ENCODE results near the gene GALNTL6.

The GALNTL6 gene

DNA sequence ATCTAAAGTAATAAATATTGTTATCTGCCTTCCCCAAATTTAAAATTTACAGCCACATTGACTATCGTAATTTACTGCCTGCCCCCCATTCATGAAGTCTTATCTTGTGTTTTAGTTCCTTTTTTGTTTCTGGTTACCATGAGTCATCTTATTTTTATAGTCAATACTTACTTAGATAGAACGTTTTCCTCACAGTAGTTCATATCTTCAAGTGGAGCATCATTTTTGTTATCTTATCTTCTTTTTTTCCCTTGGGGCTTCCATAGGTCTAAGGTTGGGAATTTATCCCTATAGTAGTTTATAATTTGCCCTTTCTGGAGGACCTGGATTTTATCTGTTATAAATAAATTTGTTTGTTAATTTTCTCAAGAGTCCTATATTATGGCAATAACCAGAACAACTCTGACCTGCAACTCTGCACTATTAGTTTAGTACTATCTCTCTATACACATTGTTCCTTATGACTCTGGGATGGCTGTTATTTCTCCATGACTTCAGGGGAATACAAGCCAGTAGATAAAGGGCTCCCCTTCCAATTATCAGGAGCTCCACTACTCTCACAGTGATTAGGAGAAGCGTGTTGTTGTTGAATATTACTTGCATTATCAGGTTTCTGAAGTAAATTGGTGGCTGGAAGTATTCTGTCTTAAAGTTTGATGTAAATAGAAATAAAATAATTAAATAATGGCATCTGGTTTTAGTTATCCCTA is 330.6 kb downstream of the GALNTL6 start:
- Histone ChIP-seq H3K27ac (ENCODE audit: low read depth, low read length, severe bottlenecking) (no peak overlapping the region), H3K36me3 (ENCODE audit: control insufficient read depth, insufficient read depth, low read length) (no peaks in the 10 kb centered on the region)
- WGBS, 2 experiments (ENCODE audit: insufficient coverage in 2 of 2), result no CpG with 5 or more reads among the region's 3 CpGs

DNA sequence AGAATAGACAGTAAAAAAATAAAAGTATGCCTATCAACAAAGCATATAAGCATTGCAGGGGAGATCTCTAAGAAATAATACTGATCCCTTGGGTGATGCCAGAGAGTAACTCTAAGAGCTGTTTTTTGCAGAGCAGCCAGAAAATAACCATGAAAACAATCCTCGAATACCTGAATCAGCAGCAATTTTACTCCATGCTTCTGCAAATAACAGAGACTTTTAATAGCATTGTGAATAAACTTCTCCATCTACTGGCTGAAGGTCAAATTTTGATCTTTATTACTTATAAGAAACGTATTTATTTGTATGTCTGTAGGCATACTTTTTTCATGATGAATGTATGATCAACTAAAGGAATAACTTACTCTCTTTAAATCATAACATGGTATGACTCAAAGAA is 334.5 kb downstream of the GALNTL6 start:
- Histone ChIP-seq H3K36me3 (ENCODE audit: control insufficient read depth, insufficient read depth, low read length) (no peaks in the 10 kb centered on the region), H3K4me1 (ENCODE audit: control insufficient read depth, insufficient read depth, low read length, poor library complexity, severe bottlenecking) (peaks cover 3% of the 10 kb centered on the region), H3K27ac (ENCODE audit: low read depth, low read length, severe bottlenecking) (no peak overlapping the region), H3K4me3 (ENCODE audit: extremely low read depth, insufficient read depth, low read length, poor library complexity, severe bottlenecking) (no peak overlapping the region), H3K9me3 (ENCODE audit: control insufficient read depth, low read length) (no peaks in the 10 kb centered on the region)
- WGBS, 2 experiments (ENCODE audit: insufficient coverage in 2 of 2), result no CpG with 5 or more reads among the region's 2 CpGs

More for the DNA sequence above, 330.6 kb downstream of the GALNTL6 start:
- peaks cover 13% of the 10 kb centered on the region for H3K4me1 ChIP-seq (ENCODE audit: control insufficient read depth, insufficient read depth, low read length, poor library complexity, severe bottlenecking)
- no peaks in the 10 kb centered on the region for H3K9me3 ChIP-seq (ENCODE audit: control insufficient read depth, low read length)
- no peak overlapping the region for H3K4me3 ChIP-seq (ENCODE audit: extremely low read depth, insufficient read depth, low read length, poor library complexity, severe bottlenecking)

DNA sequence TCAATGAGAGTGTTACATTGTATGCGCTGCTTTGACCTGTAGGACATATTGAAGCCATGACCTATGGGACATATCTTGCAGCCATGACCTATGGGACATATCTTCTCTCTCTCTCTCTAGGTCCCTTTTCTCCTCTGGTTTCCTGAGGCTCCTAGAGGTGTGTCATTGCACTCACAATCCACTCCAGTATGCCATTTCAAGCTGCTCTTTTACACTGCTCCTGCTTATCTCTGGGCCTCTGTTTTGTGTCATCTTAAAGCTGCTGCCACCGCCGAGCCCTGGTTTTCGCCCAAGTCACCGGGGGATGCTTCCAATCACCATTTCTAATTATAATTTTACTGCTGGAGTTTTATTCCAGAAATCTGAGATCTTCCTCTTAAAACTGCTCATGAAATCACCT is 336.1 kb downstream of the GALNTL6 start:
- 100% methylated on average over 2 of the region's 5 CpGs for WGBS, 2 experiments (ENCODE audit: insufficient coverage in 2 of 2)
- Histone ChIP-seq H3K36me3 (ENCODE audit: control insufficient read depth, insufficient read depth, low read length) (no peaks in the 10 kb centered on the region), H3K4me1 (ENCODE audit: control insufficient read depth, insufficient read depth, low read length, poor library complexity, severe bottlenecking) (no peaks in the 10 kb centered on the region), H3K4me3 (ENCODE audit: extremely low read depth, insufficient read depth, low read length, poor library complexity, severe bottlenecking) (no peak overlapping the region), H3K27ac (ENCODE audit: low read depth, low read length, severe bottlenecking) (no peak overlapping the region), H3K9me3 (ENCODE audit: control insufficient read depth, low read length) (no peaks in the 10 kb centered on the region)

DNA sequence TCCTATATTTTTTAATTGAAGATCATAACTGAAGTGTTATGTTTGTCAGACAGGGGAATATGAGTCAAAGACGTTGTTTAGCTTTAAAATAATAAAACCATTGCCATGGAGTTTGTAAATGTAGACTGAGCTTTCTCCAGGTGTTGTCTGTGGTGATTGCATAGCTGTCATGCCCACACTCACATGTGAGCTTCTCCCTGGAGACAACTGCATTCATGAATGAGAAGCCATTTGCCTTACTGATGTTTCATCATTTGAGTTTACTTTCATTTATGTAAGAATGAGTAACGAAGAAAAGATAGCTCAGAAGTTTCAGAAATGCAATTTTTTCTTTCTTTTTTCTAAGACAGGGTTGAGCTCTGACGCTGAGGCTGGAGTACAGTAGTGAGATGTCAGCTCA is 339.1 kb downstream of the GALNTL6 start:
- Histone ChIP-seq H3K4me3 (ENCODE audit: extremely low read depth, insufficient read depth, low read length, poor library complexity, severe bottlenecking) (no peak overlapping the region), H3K27ac (ENCODE audit: low read depth, low read length, severe bottlenecking) (no peak overlapping the region), H3K9me3 (ENCODE audit: control insufficient read depth, low read length) (no peaks in the 10 kb centered on the region), H3K36me3 (ENCODE audit: control insufficient read depth, insufficient read depth, low read length) (no peaks in the 10 kb centered on the region), H3K4me1 (ENCODE audit: control insufficient read depth, insufficient read depth, low read length, poor library complexity, severe bottlenecking) (no peaks in the 10 kb centered on the region)
- WGBS, 2 experiments (ENCODE audit: insufficient coverage in 2 of 2), result 75% methylated on average over 1 of the region's 3 CpGs; no CpG with 5 or more reads in 1 of the 2 experiments

DNA sequence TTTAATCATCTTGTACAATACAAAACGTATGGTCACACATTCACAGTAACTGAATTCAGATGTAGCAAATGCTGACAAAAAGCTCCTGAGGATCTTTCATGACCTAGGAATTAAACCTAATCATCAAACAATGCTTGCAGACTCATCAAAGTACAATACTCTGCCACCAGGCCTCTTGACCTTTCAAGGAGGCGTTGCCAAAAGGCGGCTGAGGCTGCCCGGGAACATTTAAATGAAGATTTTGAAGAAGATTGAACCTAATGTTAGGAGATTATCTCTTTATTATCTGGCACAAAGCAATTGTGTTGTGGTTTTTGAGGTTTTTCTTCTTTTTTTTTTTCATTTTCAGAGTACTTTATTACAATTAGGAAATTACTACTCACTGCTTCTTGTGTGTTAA is 340.5 kb downstream of the GALNTL6 start:
- 40 to 80% methylated on average over 1 of the region's 4 CpGs for WGBS, 2 experiments (ENCODE audit: insufficient coverage in 2 of 2)
- no peak overlapping the region for H3K27ac ChIP-seq (ENCODE audit: low read depth, low read length, severe bottlenecking)

DNA sequence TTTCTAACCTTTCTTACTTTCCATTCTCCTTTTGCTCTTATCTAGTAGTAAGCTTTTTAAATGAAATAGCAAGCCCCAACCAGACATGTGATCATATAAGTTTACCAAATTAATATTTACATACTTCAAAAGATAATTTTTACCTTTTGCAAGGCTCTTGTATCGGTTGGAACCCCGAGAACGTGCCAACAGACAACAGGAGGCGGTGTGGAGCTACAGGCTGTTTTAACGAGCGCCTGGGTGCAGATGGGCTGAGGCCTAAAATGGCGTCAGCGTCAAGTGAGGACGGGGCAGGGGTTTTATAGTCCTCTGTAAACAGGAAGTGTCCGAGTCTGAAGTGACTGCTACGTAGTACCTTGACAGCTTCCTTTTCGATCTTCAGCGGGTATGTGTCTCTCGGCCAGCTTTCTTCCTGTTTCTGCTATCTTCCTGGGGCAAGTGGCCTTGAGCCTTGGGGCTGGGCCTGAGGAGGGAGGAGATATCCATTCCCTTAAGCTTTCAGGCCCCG is 342.7 kb downstream of the GALNTL6 start:
- no peaks in the 10 kb centered on the region for H3K4me1 ChIP-seq (ENCODE audit: control insufficient read depth, insufficient read depth, low read length, poor library complexity, severe bottlenecking)
- H3K9me3 ChIP-seq (ENCODE audit: control insufficient read depth, low read length), result no peaks in the 10 kb centered on the region
- no peak overlapping the region for H3K27ac ChIP-seq (ENCODE audit: low read depth, low read length, severe bottlenecking)
- no peak overlapping the region for H3K4me3 ChIP-seq (ENCODE audit: extremely low read depth, insufficient read depth, low read length, poor library complexity, severe bottlenecking)
- H3K36me3 ChIP-seq (ENCODE audit: control insufficient read depth, insufficient read depth, low read length), result no peaks in the 10 kb centered on the region
- WGBS, 2 experiments (ENCODE audit: insufficient coverage in 2 of 2), result 94% methylated on average over 14 of the region's 15 CpGs

More for the DNA sequence above, 340.5 kb downstream of the GALNTL6 start:
- Histone ChIP-seq H3K4me3 (ENCODE audit: extremely low read depth, insufficient read depth, low read length, poor library complexity, severe bottlenecking) (no peak overlapping the region), H3K9me3 (ENCODE audit: control insufficient read depth, low read length) (no peaks in the 10 kb centered on the region), H3K4me1 (ENCODE audit: control insufficient read depth, insufficient read depth, low read length, poor library complexity, severe bottlenecking) (no peaks in the 10 kb centered on the region), H3K36me3 (ENCODE audit: control insufficient read depth, insufficient read depth, low read length) (no peaks in the 10 kb centered on the region)

DNA sequence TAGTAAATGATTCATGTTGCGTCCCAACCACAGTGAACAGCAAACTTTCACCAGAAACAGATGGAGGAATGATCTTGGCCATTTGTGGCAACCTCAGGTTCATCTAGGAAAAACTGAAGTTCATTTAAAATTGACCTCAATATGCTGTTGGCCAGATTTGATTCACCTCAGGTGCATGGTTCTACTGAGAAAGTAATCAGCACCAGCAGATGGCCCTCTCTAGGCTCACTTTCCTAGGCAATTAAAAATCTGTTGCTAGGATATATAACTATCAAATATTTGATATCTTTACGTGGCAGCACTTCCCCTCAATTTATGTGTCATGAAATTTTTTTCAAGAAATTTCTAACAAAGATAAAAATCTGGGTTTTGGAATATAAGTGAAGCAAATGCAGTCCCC is 344.7 kb downstream of the GALNTL6 start:
- 86% methylated on average over 1 of the region's 2 CpGs; no CpG with 5 or more reads in 1 of the 2 experiments for WGBS, 2 experiments (ENCODE audit: insufficient coverage in 2 of 2)
- Histone ChIP-seq H3K4me3 (ENCODE audit: extremely low read depth, insufficient read depth, low read length, poor library complexity, severe bottlenecking) (no peak overlapping the region), H3K36me3 (ENCODE audit: control insufficient read depth, insufficient read depth, low read length) (no peaks in the 10 kb centered on the region), H3K4me1 (ENCODE audit: control insufficient read depth, insufficient read depth, low read length, poor library complexity, severe bottlenecking) (no peaks in the 10 kb centered on the region), H3K9me3 (ENCODE audit: control insufficient read depth, low read length) (no peaks in the 10 kb centered on the region), H3K27ac (ENCODE audit: low read depth, low read length, severe bottlenecking) (no peak overlapping the region)

DNA sequence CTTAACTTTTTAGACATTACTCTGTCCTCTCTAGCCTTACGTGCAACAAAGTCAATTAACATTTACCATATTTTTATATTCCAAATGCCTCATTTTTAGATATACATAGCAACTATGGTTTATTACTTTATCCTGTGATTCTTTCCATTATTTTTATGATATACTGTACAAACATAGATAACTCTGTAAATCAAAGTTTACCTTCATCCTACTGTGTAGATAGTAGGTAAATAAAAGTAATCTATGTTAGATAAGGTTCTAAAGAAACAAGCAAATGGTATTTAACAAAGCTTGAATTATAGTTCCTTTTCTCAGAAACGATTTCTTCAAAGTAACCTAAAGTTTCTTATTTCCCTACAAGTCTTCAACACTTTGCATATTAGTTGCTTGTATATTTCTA is 350.0 kb downstream of the GALNTL6 start:
- no peaks in the 10 kb centered on the region for H3K9me3 ChIP-seq (ENCODE audit: control insufficient read depth, low read length)
- no CpG with 5 or more reads among the region's 2 CpGs for WGBS, 2 experiments (ENCODE audit: insufficient coverage in 2 of 2)

DNA sequence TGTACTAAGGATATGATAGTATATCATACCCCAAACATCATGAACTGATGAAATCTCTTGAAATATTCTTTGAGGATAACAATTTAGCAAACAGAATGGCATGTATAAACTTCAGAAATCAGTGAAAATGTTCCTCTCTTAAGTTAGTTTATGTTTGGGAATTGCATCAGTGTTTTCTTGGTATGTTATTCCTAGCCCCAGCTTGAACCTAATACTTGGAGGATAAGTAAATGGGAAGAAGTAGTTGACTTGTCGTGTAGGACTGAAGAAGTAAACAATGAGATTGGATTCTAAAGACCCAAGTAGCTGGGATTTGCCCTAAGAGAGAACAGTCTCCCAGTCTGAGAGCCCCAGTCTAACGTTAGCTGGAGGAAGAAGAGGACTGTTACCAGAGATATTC is 355.7 kb downstream of the GALNTL6 start:
- Histone ChIP-seq H3K36me3 (ENCODE audit: control insufficient read depth, insufficient read depth, low read length) (no peaks in the 10 kb centered on the region), H3K4me1 (ENCODE audit: control insufficient read depth, insufficient read depth, low read length, poor library complexity, severe bottlenecking) (no peaks in the 10 kb centered on the region), H3K9me3 (ENCODE audit: control insufficient read depth, low read length) (no peaks in the 10 kb centered on the region), H3K27ac (ENCODE audit: low read depth, low read length, severe bottlenecking) (no peak overlapping the region), H3K4me3 (ENCODE audit: extremely low read depth, insufficient read depth, low read length, poor library complexity, severe bottlenecking) (no peak overlapping the region)
- 67 to 83% methylated on average over 1 to 2 of the region's 2 CpGs for WGBS, 2 experiments (ENCODE audit: insufficient coverage in 2 of 2)

More for the DNA sequence above, 350.0 kb downstream of the GALNTL6 start:
- no peak overlapping the region for H3K4me3 ChIP-seq (ENCODE audit: extremely low read depth, insufficient read depth, low read length, poor library complexity, severe bottlenecking)
- no peak overlapping the region for H3K27ac ChIP-seq (ENCODE audit: low read depth, low read length, severe bottlenecking)
- H3K4me1 ChIP-seq (ENCODE audit: control insufficient read depth, insufficient read depth, low read length, poor library complexity, severe bottlenecking), result no peaks in the 10 kb centered on the region
- no peaks in the 10 kb centered on the region for H3K36me3 ChIP-seq (ENCODE audit: control insufficient read depth, insufficient read depth, low read length)

DNA sequence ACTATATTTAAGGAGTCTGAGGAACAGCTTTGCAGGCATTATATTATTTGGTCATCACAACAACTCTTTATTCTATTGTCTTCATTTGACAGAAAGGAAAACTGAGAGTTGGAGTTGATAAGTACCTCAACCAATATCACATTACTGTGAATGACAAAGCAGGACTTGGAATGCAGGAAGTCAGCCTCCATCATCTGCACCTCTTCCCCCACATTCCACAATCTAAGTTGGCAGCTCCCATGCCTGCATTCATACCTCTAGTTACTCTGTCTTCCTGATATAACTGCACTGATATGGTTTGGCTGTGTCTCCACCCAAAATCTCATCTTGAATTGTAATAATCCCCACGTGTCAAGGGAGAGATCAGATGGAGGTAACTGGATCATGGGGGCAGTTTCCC is 356.7 kb downstream of the GALNTL6 start:
- Histone ChIP-seq H3K36me3 (ENCODE audit: control insufficient read depth, insufficient read depth, low read length) (no peaks in the 10 kb centered on the region), H3K9me3 (ENCODE audit: control insufficient read depth, low read length) (no peaks in the 10 kb centered on the region), H3K27ac (ENCODE audit: low read depth, low read length, severe bottlenecking) (no peak overlapping the region), H3K4me3 (ENCODE audit: extremely low read depth, insufficient read depth, low read length, poor library complexity, severe bottlenecking) (no peak overlapping the region), H3K4me1 (ENCODE audit: control insufficient read depth, insufficient read depth, low read length, poor library complexity, severe bottlenecking) (no peaks in the 10 kb centered on the region)
- 83% methylated on average over 1 of the region's 1 CpG; no CpG with 5 or more reads in 1 of the 2 experiments for WGBS, 2 experiments (ENCODE audit: insufficient coverage in 2 of 2)

DNA sequence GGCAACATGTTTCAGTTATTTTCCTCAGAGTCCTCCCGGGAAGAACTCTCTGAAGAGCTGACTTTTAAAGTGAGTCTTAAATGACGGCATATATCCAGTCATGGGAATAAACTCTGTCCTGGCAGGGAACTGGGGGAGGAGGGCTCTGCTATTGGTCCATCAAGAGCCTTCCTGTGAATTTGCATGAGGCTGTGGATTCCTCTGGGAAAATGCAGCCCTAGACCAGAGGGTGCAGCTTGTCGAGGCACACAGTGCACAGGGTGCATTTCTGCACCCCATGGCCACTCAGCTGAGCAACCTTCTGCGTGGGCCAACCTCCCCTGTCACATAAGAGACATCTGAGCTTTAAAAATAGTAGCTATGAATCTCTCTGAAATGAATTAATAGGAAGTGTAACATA is 360.0 kb downstream of the GALNTL6 start:
- Histone ChIP-seq H3K4me1 (ENCODE audit: control insufficient read depth, insufficient read depth, low read length, poor library complexity, severe bottlenecking) (no peaks in the 10 kb centered on the region), H3K9me3 (ENCODE audit: control insufficient read depth, low read length) (no peaks in the 10 kb centered on the region), H3K27ac (ENCODE audit: low read depth, low read length, severe bottlenecking) (no peak overlapping the region), H3K4me3 (ENCODE audit: extremely low read depth, insufficient read depth, low read length, poor library complexity, severe bottlenecking) (no peak overlapping the region), H3K36me3 (ENCODE audit: control insufficient read depth, insufficient read depth, low read length) (no peaks in the 10 kb centered on the region)
- WGBS, 2 experiments (ENCODE audit: insufficient coverage in 2 of 2), result 65 to 90% methylated on average over 3 of the region's 4 CpGs
